DMS 273 treated with DMSO at 0.1 percent for 48 hours (cell line): ENCODE data around the gene NCOA4.
"Not testable (repeated sequence)": the region's sequence is repeated elsewhere in the genome, so short reads cannot be mapped to it uniquely, and the experiment has no call there.

Source experiments
- DNase-seq: peaks from one replicate; lab custom pipeline; 2025; lab: John Stamatoyannopoulos, UW

NCOA4 gene

GRCh38 chr10:45983538-45984186 lies 46.8 kb downstream of the NCOA4 start:
- not testable (repeated sequence) for DNase-seq

DNA sequence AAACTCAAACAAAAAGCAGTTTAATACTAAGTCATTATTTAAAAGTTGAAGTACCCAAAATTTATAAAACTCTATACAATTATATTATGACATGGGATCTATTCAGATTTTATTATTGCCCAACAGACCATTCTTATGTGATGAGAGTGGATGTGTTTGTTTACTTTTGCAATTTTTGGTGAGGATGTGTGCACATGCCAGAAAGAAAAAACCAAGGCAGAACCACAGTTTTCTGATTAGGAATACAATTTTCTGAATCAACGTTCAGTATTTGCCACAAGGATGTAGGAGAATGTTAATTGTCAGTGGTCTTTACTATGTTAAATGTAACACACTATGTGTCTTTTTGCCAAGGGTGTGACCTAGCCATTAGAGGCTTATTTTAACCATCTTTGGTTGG lies 49.1 kb downstream of the NCOA4 start:
- DNase-seq, result not testable (repeated sequence)

DNA sequence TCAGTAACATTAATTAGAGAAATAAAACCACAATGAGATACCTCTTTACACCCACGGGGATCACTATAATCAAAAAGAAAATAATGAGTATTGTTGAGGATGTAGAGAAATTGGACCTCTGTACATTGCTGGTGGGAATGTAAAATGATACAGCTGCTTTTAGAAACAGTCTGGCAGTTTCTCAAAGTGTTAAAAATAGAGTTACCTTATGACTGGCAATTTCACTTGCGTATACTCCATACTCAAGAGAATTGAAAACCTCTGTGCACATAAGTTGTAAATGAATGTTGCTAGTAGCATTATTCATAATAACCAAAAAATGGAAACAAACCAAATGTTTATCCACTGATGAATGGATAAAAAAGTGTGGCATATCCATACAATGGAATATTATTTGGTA lies 51.9 kb downstream of the NCOA4 start:
- not testable (repeated sequence) for DNase-seq

DNA sequence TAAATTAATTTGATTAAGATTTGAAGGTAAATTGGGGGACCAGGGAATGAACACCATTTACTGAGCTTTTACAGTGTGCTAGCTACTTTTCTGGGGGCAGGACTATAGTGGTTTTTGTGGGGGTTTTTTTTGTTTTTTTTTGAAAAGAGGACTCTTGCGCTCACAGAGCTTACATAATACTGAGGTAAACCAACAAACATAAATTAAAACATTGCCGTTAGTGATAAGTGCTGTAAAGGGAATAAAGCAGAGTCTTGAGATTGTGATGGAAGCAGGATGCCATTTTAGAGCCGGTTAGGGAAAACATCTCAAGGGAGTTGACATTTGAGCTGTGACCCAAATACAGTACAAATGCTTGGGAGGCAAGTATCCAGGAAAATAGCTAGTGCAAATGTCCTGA lies 56.4 kb downstream of the NCOA4 start:
- DNase-seq, result not testable (repeated sequence)

DNA sequence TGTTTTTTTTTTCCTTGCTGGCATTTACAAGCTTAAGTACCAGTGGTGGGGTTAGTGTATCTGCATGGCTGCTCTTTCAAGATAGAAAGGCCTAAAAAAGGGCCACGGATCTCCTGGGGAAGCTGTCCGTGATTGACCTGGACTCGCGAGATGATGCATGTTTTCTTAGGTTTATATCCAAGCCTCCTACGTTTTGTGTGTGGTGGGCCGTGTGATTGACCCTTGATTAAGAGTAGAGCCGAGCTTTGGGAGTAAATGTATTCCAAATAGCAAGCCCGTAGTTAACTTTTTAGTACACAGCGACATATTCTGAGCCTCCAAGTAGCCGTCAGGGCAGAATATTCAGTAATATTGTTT lies 57.6 kb downstream of the NCOA4 start:
- DNase-seq, result not testable (repeated sequence)

DNA sequence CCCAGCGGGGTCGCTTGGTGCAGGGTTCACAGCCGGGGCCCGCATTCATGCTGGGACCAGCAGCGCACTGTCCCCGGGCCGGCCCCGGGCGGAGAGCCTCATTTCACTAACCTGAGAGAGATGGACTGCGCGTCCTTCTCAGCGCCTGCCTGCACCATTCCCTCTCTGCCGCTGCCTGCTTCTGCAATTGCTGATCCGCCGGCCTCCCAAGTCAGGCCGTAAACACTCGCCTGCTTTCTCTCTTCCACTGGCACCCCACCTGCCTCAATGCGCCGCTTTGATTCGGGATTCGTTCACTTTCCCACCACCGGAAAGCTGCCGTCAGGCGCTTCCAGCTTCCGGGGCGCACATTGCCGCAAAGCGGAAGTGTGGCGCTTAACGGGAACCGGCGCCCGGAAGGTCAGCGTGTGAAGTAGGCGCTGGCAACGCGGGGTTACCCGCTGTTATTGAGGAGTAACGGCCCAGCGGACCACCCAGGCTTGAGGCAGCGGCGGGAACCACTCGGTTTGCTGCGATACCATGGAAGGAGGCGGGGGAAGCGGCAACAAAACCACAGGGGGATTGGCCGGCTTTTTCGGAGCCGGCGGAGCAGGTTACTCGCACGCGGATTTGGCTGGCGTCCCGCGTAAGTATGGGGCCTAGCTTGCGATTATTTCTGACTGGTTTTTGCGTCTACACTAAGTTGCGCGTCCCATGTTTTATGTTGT lies 58.2 kb downstream of the NCOA4 start, which contains the start of gene TIMM23:
TSS of gene TIMM23 (plus strand) at position 384 of the 707 bp plus-strand sequence. CDS start at position 520, 136 bp downstream.
- peak; percentile 47 for DNase-seq

- DNase-seq, result not testable (repeated sequence)
These were observed 58.7 kb downstream of the NCOA4 start for GRCh38 chr10:45971742-45972105.

- DNase-seq, result not testable (repeated sequence)
These were observed 59.4 kb downstream of the NCOA4 start for GRCh38 chr10:45971019-45971418.

DNA sequence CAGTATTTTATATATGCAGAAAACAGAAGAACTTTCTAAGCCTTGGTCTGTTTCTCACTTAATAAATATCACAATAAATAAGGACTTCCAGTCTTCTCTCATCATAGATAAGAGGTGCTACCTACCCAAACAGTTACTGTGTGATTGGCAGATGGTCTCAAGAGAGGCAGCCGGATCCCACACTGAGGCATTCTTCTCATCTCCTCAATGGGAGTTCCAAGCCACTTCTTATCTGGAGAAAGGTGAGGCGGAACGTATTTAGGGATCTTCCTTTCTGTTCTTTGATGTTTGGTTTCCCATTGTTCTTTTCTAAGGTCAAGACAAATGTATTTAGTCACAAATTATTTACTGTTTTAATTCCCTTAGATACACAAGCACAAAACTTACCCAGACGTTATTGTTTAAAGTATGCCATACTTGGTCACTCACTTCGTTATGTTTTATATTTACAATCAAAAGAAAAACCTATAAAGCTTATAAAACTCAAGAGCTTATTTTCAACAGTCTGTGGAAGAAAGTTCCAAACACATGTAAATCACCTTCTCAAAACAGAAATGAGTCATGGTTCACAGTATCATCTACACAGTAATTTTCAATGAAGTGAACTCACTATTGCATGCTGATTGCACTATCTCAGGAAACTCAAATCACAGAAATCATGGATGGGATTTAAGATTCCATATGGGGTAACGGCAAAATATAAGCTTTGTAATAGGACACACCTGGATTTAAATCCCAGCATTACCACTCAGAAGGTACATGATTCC lies 67.6 kb downstream of the NCOA4 start:
- not testable (repeated sequence) for DNase-seq

- not testable (repeated sequence) for DNase-seq
These were observed 72.5 kb downstream of the NCOA4 start for GRCh38 chr10:45957928-45958327.

DNA sequence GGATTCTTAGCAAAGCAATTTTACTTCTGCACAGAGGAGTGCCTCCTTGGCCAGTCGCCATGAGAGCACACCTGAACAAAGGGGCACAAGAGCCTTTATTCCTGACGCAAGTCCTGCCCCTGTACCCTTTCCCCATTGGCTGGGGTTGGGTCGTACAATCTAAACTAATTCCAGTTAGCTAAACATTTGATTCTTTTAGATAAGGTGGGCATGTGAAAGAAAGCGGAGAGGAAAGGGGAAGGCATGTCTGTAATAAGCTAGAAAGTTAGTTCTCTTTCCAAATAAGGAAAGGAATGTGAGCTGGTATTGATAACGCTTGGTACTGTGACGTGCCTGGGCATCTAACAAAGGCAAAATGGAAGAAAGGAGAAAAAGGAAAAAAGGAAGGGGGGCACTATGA lies 73.8 kb downstream of the NCOA4 start:
- DNase-seq, result not testable (repeated sequence)
